Measurements from ENCODE around the gene TRAPPC5. TPM values are rescaled to one million over a fixed set of nuclear protein-coding genes. Genes with fewer than 3 reads are reported as not detected.

TRAPPC5 gene
- total RNA-seq, 1 donor, result 38.8 TPM

- DNase-seq (ENCODE audit: low read depth), result no peak
- H3K4me3 ChIP-seq (ENCODE audit: low read depth, low read length), result peak overlapping the region; percentile 60
- no peak for TF ChIP-seq CTCF (IDR thresholded peaks at IDR 0.05; ENCODE audit: insufficient read depth, low read length)
Measured at GRCh38 chr19:7679771-7680605, 645 bp upstream of the TRAPPC5 start.

GRCh38 chr19:7681340-7682174, 924 bp downstream of the TRAPPC5 start:
- peak; percentile 74 for DNase-seq (ENCODE audit: low read depth)
- peak overlapping the region; percentile 89 for H3K4me3 ChIP-seq (ENCODE audit: low read depth, low read length)
- TF ChIP-seq CTCF (IDR thresholded peaks at IDR 0.05; ENCODE audit: insufficient read depth, low read length), result peak; percentile 75

GRCh38 chr19:7682175-7682855, 1.7 kb downstream of the TRAPPC5 start:
- H3K4me3 ChIP-seq (ENCODE audit: low read depth, low read length), result peak overlapping the region; percentile 89
- TF ChIP-seq CTCF (IDR thresholded peaks at IDR 0.05; ENCODE audit: insufficient read depth, low read length), result peak; percentile 27
- DNase-seq (ENCODE audit: low read depth), result no peak

GRCh38 chr19:7685546-7686445, 5.2 kb downstream of the TRAPPC5 start:
- no peak for DNase-seq (ENCODE audit: low read depth)
- no peak for TF ChIP-seq CTCF (IDR thresholded peaks at IDR 0.05; ENCODE audit: insufficient read depth, low read length)
- no peak overlapping the region for H3K4me3 ChIP-seq (ENCODE audit: low read depth, low read length)

GRCh38 chr19:7687177-7687576, 6.5 kb downstream of the TRAPPC5 start:
- H3K4me3 ChIP-seq (ENCODE audit: low read depth, low read length), result no peak overlapping the region
- no peak for TF ChIP-seq CTCF (IDR thresholded peaks at IDR 0.05; ENCODE audit: insufficient read depth, low read length)
- no peak for DNase-seq (ENCODE audit: low read depth)

- no peak for DNase-seq (ENCODE audit: low read depth)
- no peak overlapping the region for H3K4me3 ChIP-seq (ENCODE audit: low read depth, low read length)
- no peak for TF ChIP-seq CTCF (IDR thresholded peaks at IDR 0.05; ENCODE audit: insufficient read depth, low read length)
Measured at GRCh38 chr19:7689165-7689564, 8.5 kb downstream of the TRAPPC5 start.
